Renal cortex interstitium (tissue), 15 donors: ENCODE measurements around the gene MAPK9. TPM values are rescaled to one million over a fixed set of nuclear protein-coding genes. Genes with fewer than 3 reads are reported as not detected.

Experiments used
- DNase-seq, 11 donors: peaks; one replicate each; pipeline ENCODE4 v3.0.0-alpha.2; 2013; ENCODE audit warnings: low read depth in 9 of 11, low spot score in 4 of 11; ENCODE audit errors: extremely low read depth in 1 of 11
- long read RNA-seq, 16 experiments: transcript quantifications; one replicate each; lab custom pipeline, GENCODE V29; 2026
- polyA plus RNA-seq, 3 donors: library from polyadenylated mRNA; unstranded; fragments of 120-200 nt; gene quantifications; one replicate each; pipeline ENCODE4 v1.2.1, GENCODE V29; 2013; ENCODE audit not compliant: insufficient read length in 3 of 3

MAPK9 gene
- polyA plus RNA-seq: 10 to 100 TPM; 37.1 to 37.5 (median 37.3) TPM
- long read RNA-seq, donor 1, full-length matches to known transcripts: 2 of 13 reads
- long read RNA-seq, donor 1, partial matches to known transcripts: 11 of 13 reads
- long read RNA-seq, donor 1, other reads (novel, unspliced or antisense): 0 of 13 reads
- long read RNA-seq, donor 2, full-length matches to known transcripts: 5 of 5 reads
- long read RNA-seq, donor 2, partial matches to known transcripts: 0 of 5 reads
- long read RNA-seq, donor 2, other reads (novel, unspliced or antisense): 0 of 5 reads
- long read RNA-seq, donor 3, full-length matches to known transcripts: 9 of 9 reads
- long read RNA-seq, donor 3, partial matches to known transcripts: 0 of 9 reads
- long read RNA-seq, donor 3, other reads (novel, unspliced or antisense): 0 of 9 reads
- long read RNA-seq, donor 4, full-length matches to known transcripts: 3 of 9 reads
- long read RNA-seq, donor 4, partial matches to known transcripts: 6 of 9 reads
- long read RNA-seq, donor 4, other reads (novel, unspliced or antisense): 0 of 9 reads
- long read RNA-seq, donor 5: 0 reads
- long read RNA-seq, donor 6, full-length matches to known transcripts: 2 of 2 reads
- long read RNA-seq, donor 6, partial matches to known transcripts: 0 of 2 reads
- long read RNA-seq, donor 6, other reads (novel, unspliced or antisense): 0 of 2 reads
- long read RNA-seq, donor 7, full-length matches to known transcripts: 3 of 3 reads
- long read RNA-seq, donor 7, partial matches to known transcripts: 0 of 3 reads
- long read RNA-seq, donor 7, other reads (novel, unspliced or antisense): 0 of 3 reads
- long read RNA-seq, donor 8: 0 reads
- long read RNA-seq, donor 9, full-length matches to known transcripts: 4 of 4 reads
- long read RNA-seq, donor 9, partial matches to known transcripts: 0 of 4 reads
- long read RNA-seq, donor 9, other reads (novel, unspliced or antisense): 0 of 4 reads
- long read RNA-seq, donor 10, full-length matches to known transcripts: 2 of 2 reads
- long read RNA-seq, donor 10, partial matches to known transcripts: 0 of 2 reads
- long read RNA-seq, donor 10, other reads (novel, unspliced or antisense): 0 of 2 reads
- long read RNA-seq, donor 11, full-length matches to known transcripts: 3 of 3 reads
- long read RNA-seq, donor 11, partial matches to known transcripts: 0 of 3 reads
- long read RNA-seq, donor 11, other reads (novel, unspliced or antisense): 0 of 3 reads
- long read RNA-seq, donor 12, full-length matches to known transcripts: 1 of 1 reads
- long read RNA-seq, donor 12, partial matches to known transcripts: 0 of 1 reads
- long read RNA-seq, donor 12, other reads (novel, unspliced or antisense): 0 of 1 reads
- long read RNA-seq, donor 13: 0 reads
- long read RNA-seq, donor 14, full-length matches to known transcripts: 3 of 3 reads
- long read RNA-seq, donor 14, partial matches to known transcripts: 0 of 3 reads
- long read RNA-seq, donor 14, other reads (novel, unspliced or antisense): 0 of 3 reads
- long read RNA-seq, donor 15, full-length matches to known transcripts: 1 of 1 reads
- long read RNA-seq, donor 15, partial matches to known transcripts: 0 of 1 reads
- long read RNA-seq, donor 15, other reads (novel, unspliced or antisense): 0 of 1 reads
- long read RNA-seq, donor 16, full-length matches to known transcripts: 13 of 13 reads
- long read RNA-seq, donor 16, partial matches to known transcripts: 0 of 13 reads
- long read RNA-seq, donor 16, other reads (novel, unspliced or antisense): 0 of 13 reads

GRCh38 chr5:180291943-180292831 is at the start of gene MAPK9:
TSS of gene MAPK9 (minus strand) at chr5:180292083. CDS start at chr5:180280561, 11,522 bp downstream.
- DNase-seq: peak; percentile 64 to 84 (median 81)

GRCh38 chr5:180341595-180341994 is 49.7 kb upstream of the MAPK9 start:
- no peak for DNase-seq

- DNase-seq: no peak
Measured at GRCh38 chr5:180340856-180341255, 49.0 kb upstream of the MAPK9 start.

- DNase-seq: no peak
Measured at GRCh38 chr5:180339583-180340183, 47.8 kb upstream of the MAPK9 start.

GRCh38 chr5:180338001-180338707 is 46.3 kb upstream of the MAPK9 start:
- DNase-seq: no peak

- no peak for DNase-seq
Measured at GRCh38 chr5:180336234-180337020, 44.5 kb upstream of the MAPK9 start.

GRCh38 chr5:180335614-180336233 is 43.8 kb upstream of the MAPK9 start:
- no peak for DNase-seq

- no peak for DNase-seq
Measured at GRCh38 chr5:180334751-180335613, 43.1 kb upstream of the MAPK9 start.

GRCh38 chr5:180334176-180334575 is 42.3 kb upstream of the MAPK9 start:
- DNase-seq: no peak

- DNase-seq: no peak
Measured at GRCh38 chr5:180333661-180334060, 41.8 kb upstream of the MAPK9 start.

GRCh38 chr5:180332861-180333260 is 41.0 kb upstream of the MAPK9 start:
- DNase-seq: no peak

- DNase-seq: no peak
Measured at GRCh38 chr5:180332051-180332517, 40.2 kb upstream of the MAPK9 start.

GRCh38 chr5:180331647-180331950 is 39.7 kb upstream of the MAPK9 start:
- DNase-seq: no peak
